HUES6 (cell line): Measurements from ENCODE around the gene ING2.

Experiments
- H3K27ac ChIP-seq: 2 replicates; pipeline ENCODE4 v1.7.0; 2013; ENCODE audit warnings: low read depth, mild to moderate bottlenecking, low read length, inconsistent platforms
- H3K27me3 ChIP-seq: 2 replicates; pipeline ENCODE4 v1.6.1; 2013; ENCODE audit warnings: low read length; ENCODE audit not compliant: control insufficient read depth, insufficient read depth
- H3K36me3 ChIP-seq: 2 replicates; pipeline ENCODE4 v1.6.1; 2013; ENCODE audit warnings: low read length; ENCODE audit not compliant: control insufficient read depth, insufficient read depth
- H3K4me1 ChIP-seq: 2 replicates; pipeline ENCODE4 v1.6.1; 2013; ENCODE audit warnings: low read length; ENCODE audit not compliant: control insufficient read depth, insufficient read depth
- H3K4me3 ChIP-seq: 2 replicates; pipeline ENCODE4 v1.5.1; 2013; ENCODE audit warnings: low read depth, low read length
- H3K9ac ChIP-seq: one replicate; pipeline ENCODE4 v1.6.1; 2013; ENCODE audit warnings: mild to moderate bottlenecking, low read length
- H3K9me3 ChIP-seq: 2 replicates; pipeline ENCODE4 v1.6.1; 2013; ENCODE audit warnings: low read depth, low read length; ENCODE audit not compliant: control insufficient read depth, insufficient read depth

The ING2 gene

GRCh38 chr4:183517781-183518180 lies 12.9 kb downstream of the ING2 start:
- Histone ChIP-seq H3K4me1 (peaks cover 29% of the 10 kb centered on the region), H3K9me3 (no peaks in the 10 kb centered on the region), H3K9ac (no peak overlapping the region), H3K27me3 (no peaks in the 10 kb centered on the region), H3K4me3 (no peak overlapping the region), H3K27ac (no peak overlapping the region), H3K36me3 (0 out of 2 replicates have a peak, but pooled peaks cover under 1% of the 10 kb centered on the region)

- Histone ChIP-seq H3K36me3 (no peaks in the 10 kb centered on the region), H3K27me3 (no peaks in the 10 kb centered on the region), H3K4me1 (peaks cover 15% of the 10 kb centered on the region), H3K9ac (no peak overlapping the region), H3K27ac (no peak overlapping the region), H3K4me3 (no peak overlapping the region), H3K9me3 (no peaks in the 10 kb centered on the region)
Observed at GRCh38 chr4:183522821-183523220, 18.0 kb downstream of the ING2 start.

- Histone ChIP-seq H3K4me1 (no peaks in the 10 kb centered on the region), H3K9ac (no peak overlapping the region), H3K36me3 (no peaks in the 10 kb centered on the region), H3K4me3 (no peak overlapping the region), H3K27me3 (no peaks in the 10 kb centered on the region), H3K9me3 (no peaks in the 10 kb centered on the region), H3K27ac (no peak overlapping the region)
Observed at GRCh38 chr4:183527326-183527725, 22.5 kb downstream of the ING2 start.

- Histone ChIP-seq H3K27ac (no peak overlapping the region), H3K9me3 (no peaks in the 10 kb centered on the region), H3K36me3 (no peaks in the 10 kb centered on the region), H3K4me1 (peaks cover 5% of the 10 kb centered on the region), H3K4me3 (no peak overlapping the region), H3K27me3 (no peaks in the 10 kb centered on the region), H3K9ac (no peak overlapping the region)
Observed at GRCh38 chr4:183532821-183533220, 28.0 kb downstream of the ING2 start.

- Histone ChIP-seq H3K4me3 (no peak overlapping the region), H3K27ac (no peak overlapping the region), H3K27me3 (no peaks in the 10 kb centered on the region), H3K9me3 (no peaks in the 10 kb centered on the region), H3K36me3 (no peaks in the 10 kb centered on the region), H3K9ac (no peak overlapping the region), H3K4me1 (peaks cover 11% of the 10 kb centered on the region)
Observed at GRCh38 chr4:183533698-183534097, 28.8 kb downstream of the ING2 start.

- Histone ChIP-seq H3K36me3 (no peaks in the 10 kb centered on the region), H3K9ac (no peak overlapping the region), H3K27ac (no peak overlapping the region), H3K27me3 (no peaks in the 10 kb centered on the region), H3K4me1 (peaks cover 23% of the 10 kb centered on the region), H3K4me3 (no peak overlapping the region), H3K9me3 (peaks cover 5% of the 10 kb centered on the region)
Observed at GRCh38 chr4:183540410-183541009, 35.7 kb downstream of the ING2 start.

GRCh38 chr4:183541010-183541751 lies 36.3 kb downstream of the ING2 start:
- Histone ChIP-seq H3K4me3 (no peak overlapping the region), H3K27ac (no peak overlapping the region), H3K9me3 (peaks cover 5% of the 10 kb centered on the region), H3K27me3 (no peaks in the 10 kb centered on the region), H3K4me1 (peaks cover 23% of the 10 kb centered on the region), H3K9ac (no peak overlapping the region), H3K36me3 (no peaks in the 10 kb centered on the region)

GRCh38 chr4:183541752-183542040 lies 36.8 kb downstream of the ING2 start:
- H3K4me1 ChIP-seq, result peaks cover 23% of the 10 kb centered on the region
- no peak overlapping the region for H3K9ac ChIP-seq
- no peak overlapping the region for H3K27ac ChIP-seq

GRCh38 chr4:183543435-183543834 lies 38.6 kb downstream of the ING2 start:
- Histone ChIP-seq H3K27me3 (no peaks in the 10 kb centered on the region), H3K4me3 (no peak overlapping the region), H3K9ac (no peak overlapping the region), H3K9me3 (peaks cover 5% of the 10 kb centered on the region), H3K27ac (no peak overlapping the region), H3K36me3 (no peaks in the 10 kb centered on the region), H3K4me1 (peaks cover 16% of the 10 kb centered on the region)

More at GRCh38 chr4:183541752-183542040, 36.8 kb downstream of the ING2 start:
- Histone ChIP-seq H3K36me3 (no peaks in the 10 kb centered on the region), H3K27me3 (no peaks in the 10 kb centered on the region), H3K4me3 (no peak overlapping the region), H3K9me3 (peaks cover 5% of the 10 kb centered on the region)

- Histone ChIP-seq H3K36me3 (no peaks in the 10 kb centered on the region), H3K27ac (no peak overlapping the region), H3K4me1 (peaks cover 16% of the 10 kb centered on the region), H3K27me3 (no peaks in the 10 kb centered on the region), H3K9me3 (peaks cover 5% of the 10 kb centered on the region), H3K9ac (no peak overlapping the region), H3K4me3 (no peak overlapping the region)
Observed at GRCh38 chr4:183544109-183544508, 39.3 kb downstream of the ING2 start.

- no peaks in the 10 kb centered on the region for H3K36me3 ChIP-seq
- H3K4me3 ChIP-seq, result no peak overlapping the region
- H3K27me3 ChIP-seq, result no peaks in the 10 kb centered on the region
Observed at GRCh38 chr4:183546376-183546775, 41.5 kb downstream of the ING2 start.

More at GRCh38 chr4:183546376-183546775, 41.5 kb downstream of the ING2 start:
- Histone ChIP-seq H3K9ac (no peak overlapping the region), H3K9me3 (peaks cover 5% of the 10 kb centered on the region), H3K4me1 (peaks cover 5% of the 10 kb centered on the region), H3K27ac (no peak overlapping the region)
